GM18507 (cell line): ENCODE measurements around the gene NDFIP2.
"Not testable (repeated sequence)": the region's sequence is repeated elsewhere in the genome, so short reads cannot be mapped to it uniquely, and the experiment has no call there.

Experiments
- DNase-seq: peaks from one replicate; pipeline ENCODE4 v3.0.0; 2011; ENCODE audit warnings: low read depth; ENCODE audit not compliant: insufficient read length; ENCODE audit errors: extremely low spot score
- FAIRE-seq: peaks from 2 replicates; lab custom pipeline; 2011; peaks lifted over from hg19 to GRCh38; lab: Jason Lieb, UNC

NDFIP2 gene

GRCh38 chr13:79571147-79571546, 90.2 kb downstream of the NDFIP2 start:
- FAIRE-seq = no peak
- DNase-seq = no peak

- FAIRE-seq, DNase-seq: not testable (repeated sequence)
Observed at GRCh38 chr13:79573892-79574291, 92.9 kb downstream of the NDFIP2 start.

GRCh38 chr13:79581870-79582315, 100.9 kb downstream of the NDFIP2 start:
- DNase-seq (no peak), FAIRE-seq (no peak)

GRCh38 chr13:79582896-79583295, 101.9 kb downstream of the NDFIP2 start:
- FAIRE-seq = no peak
- no peak for DNase-seq

GRCh38 chr13:79585033-79585432, 104.1 kb downstream of the NDFIP2 start:
- FAIRE-seq (no peak), DNase-seq (no peak)

- DNase-seq (no peak), FAIRE-seq (peak; percentile 29)
Observed at GRCh38 chr13:79589603-79590393, 108.8 kb downstream of the NDFIP2 start.

- DNase-seq (no peak), FAIRE-seq (no peak)
Observed at GRCh38 chr13:79590394-79590676, 109.4 kb downstream of the NDFIP2 start.

GRCh38 chr13:79591493-79591892, 110.5 kb downstream of the NDFIP2 start:
- DNase-seq (no peak), FAIRE-seq (no peak)

- FAIRE-seq (no peak), DNase-seq (no peak)
Observed at GRCh38 chr13:79593121-79593520, 112.2 kb downstream of the NDFIP2 start.

GRCh38 chr13:79593641-79594275, 112.8 kb downstream of the NDFIP2 start:
- no peak for FAIRE-seq
- DNase-seq = no peak

GRCh38 chr13:79600146-79600545, 119.2 kb downstream of the NDFIP2 start:
- FAIRE-seq, DNase-seq: not testable (repeated sequence)

- DNase-seq (no peak), FAIRE-seq (no peak)
Observed at GRCh38 chr13:79602936-79603335, 122.0 kb downstream of the NDFIP2 start.

GRCh38 chr13:79604752-79605151, 123.8 kb downstream of the NDFIP2 start:
- no peak for FAIRE-seq
- no peak for DNase-seq
